ENCODE data around the gene TSPAN18. TPM values are rescaled to one million over a fixed set of nuclear protein-coding genes. Genes with fewer than 3 reads are reported as not detected.

TSPAN18 gene
- total and polyA plus RNA-seq, 7 donors, result 5.2 to 21.7 (median 8.0) TPM

DNA sequence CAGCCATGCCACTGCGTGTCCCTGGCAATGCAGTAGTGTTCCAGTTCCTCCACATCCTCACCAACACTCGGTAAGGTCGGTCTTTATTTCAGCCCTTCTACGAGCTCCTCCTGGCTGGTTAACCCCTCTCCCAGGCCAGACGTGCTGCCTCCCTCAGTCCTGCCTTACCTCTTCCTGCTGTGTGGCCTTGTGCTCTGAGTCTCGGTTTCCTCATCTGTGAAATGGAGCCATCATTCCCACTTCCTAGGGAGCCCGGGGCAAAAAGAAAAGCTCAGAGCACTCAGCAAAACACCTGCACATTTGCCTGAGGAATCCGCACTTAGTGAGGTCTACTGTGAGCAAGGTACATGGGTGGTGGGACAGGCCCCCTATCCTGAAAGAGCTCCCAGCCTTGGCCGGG, 214.1 kb downstream of the TSPAN18 start:
- H3K27ac ChIP-seq, result no peak overlapping the region
- ATAC-seq (no peak), DNase-seq (no peak)
- TF ChIP-seq, protein P1, sequence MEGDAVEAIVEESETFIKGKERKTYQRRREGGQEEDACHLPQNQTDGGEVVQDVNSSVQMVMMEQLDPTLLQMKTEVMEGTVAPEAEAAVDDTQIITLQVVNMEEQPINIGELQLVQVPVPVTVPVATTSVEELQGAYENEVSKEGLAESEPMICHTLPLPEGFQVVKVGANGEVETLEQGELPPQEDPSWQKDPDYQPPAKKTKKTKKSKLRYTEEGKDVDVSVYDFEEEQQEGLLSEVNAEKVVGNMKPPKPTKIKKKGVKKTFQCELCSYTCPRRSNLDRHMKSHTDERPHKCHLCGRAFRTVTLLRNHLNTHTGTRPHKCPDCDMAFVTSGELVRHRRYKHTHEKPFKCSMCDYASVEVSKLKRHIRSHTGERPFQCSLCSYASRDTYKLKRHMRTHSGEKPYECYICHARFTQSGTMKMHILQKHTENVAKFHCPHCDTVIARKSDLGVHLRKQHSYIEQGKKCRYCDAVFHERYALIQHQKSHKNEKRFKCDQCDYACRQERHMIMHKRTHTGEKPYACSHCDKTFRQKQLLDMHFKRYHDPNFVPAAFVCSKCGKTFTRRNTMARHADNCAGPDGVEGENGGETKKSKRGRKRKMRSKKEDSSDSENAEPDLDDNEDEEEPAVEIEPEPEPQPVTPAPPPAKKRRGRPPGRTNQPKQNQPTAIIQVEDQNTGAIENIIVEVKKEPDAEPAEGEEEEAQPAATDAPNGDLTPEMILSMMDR (IDR thresholded peaks at IDR 0.05), result no peak
- no peaks in the 10 kb centered on the region for H3K36me3 ChIP-seq (ENCODE audit: insufficient read depth in 1 of 2, low read depth in 1 of 2)
- no peaks in the 10 kb centered on the region for H3K9me3 ChIP-seq
- intact Hi-C loops (cut with DNase I), result loop anchor here in 1 of 2 donors (5.0 kb wide), 1 partner anchor 351 kb away; no protein-coding TSS in a partner anchor
- H3K4me3 ChIP-seq, result no peak overlapping the region
- H3K4me1 ChIP-seq, result peaks cover 10% of the 10 kb centered on the region
- no peaks in the 10 kb centered on the region for H3K27me3 ChIP-seq (ENCODE audit: insufficient read depth in 3 of 3, low read length in 2 of 3)
- WGBS, 3 donors, result 81 to 86% (median 86%) methylated on average over 9 of the region's 9 CpGs

DNA sequence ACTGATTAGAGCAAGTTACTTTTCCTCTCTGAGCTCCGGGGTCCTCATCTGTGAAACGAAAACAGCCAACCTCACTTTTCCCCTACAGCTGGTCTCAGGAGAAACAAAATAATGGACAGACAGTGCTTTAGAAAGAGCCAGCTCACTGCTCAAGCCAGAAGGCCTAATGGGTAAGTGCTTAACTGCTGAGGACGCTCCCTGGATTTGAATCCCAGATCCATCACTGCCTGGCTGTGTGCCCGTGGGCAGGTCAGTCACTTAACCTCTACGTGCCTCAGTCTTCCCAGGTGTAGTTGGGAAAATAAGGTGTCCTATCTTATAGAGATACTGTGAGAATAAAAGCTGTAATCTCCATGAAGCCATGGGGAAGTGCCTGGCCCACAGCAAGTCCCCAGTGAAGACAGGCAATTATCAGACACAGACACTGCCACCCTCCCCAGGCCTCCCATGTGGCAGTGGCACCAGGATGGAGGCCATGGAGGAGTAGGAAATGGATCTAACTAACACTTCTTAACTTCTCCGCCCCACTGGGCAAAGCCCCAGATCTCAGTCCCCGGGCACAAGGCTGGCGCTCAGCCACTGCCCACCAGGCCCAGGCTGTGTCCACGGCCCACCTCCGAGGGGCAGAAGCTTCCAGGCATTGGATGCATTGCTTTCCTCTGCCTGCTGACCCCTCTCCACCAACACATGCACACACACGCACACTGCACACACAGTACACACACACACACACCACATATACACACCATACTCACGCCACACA, 214.7 kb downstream of the TSPAN18 start:
- Histone ChIP-seq H3K27me3 (ENCODE audit: insufficient read depth in 3 of 3, low read length in 2 of 3) (no peaks in the 10 kb centered on the region), H3K27ac (no peak overlapping the region), H3K36me3 (ENCODE audit: insufficient read depth in 1 of 2, low read depth in 1 of 2) (no peaks in the 10 kb centered on the region), H3K4me1 (peaks cover 11% of the 10 kb centered on the region), H3K9me3 (no peaks in the 10 kb centered on the region), H3K4me3 (no peak overlapping the region)
- ATAC-seq (no peak), DNase-seq (peak in 1 of 2 donors; percentile 55)
- WGBS, 3 donors, result 62 to 74% (median 70%) methylated on average over 12 of the region's 12 CpGs
- intact Hi-C loops (cut with DNase I), result loop anchor here in 1 of 2 donors (5.0 kb wide), 1 partner anchor 351 kb away; no protein-coding TSS in a partner anchor
- TF ChIP-seq, protein P1 (IDR thresholded peaks at IDR 0.05), result no peak

DNA sequence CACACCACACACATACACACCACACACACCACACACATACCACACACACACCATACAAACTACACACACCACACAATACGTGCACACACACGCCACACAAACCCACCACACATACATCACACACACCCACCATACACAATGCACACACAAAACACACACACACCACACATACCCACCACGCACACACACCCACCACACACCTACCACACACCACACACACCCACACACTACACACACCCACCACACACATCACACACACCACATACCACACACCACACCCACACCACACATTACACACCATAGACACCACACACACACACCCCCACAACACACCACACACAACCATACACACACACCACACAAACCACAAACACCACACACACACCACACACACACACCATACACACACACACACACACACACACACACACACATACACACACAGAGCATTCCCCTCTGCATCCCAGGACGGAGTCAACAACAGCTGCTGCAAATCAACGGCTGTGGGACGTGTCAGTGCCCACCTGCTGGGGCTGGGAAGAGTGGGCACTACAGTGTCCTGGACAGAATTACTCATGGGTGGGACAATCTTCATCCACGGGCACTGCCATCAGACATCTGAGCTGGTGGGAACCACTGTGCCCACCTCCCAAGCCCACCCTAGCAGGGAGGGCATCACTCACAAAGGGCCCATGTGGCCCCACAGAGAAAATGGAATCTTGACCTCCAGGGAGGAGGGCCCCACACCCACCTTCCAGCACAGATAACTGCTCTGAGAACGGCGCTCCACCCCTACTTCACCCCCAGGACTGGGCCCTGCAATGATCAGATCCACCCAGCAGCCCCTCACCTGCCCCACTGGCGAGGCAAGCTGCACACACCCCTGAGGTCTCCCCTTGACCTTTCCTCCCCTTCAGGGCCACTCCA, 215.5 kb downstream of the TSPAN18 start:
- Histone ChIP-seq H3K9me3 (no peaks in the 10 kb centered on the region), H3K36me3 (ENCODE audit: insufficient read depth in 1 of 2, low read depth in 1 of 2) (no peaks in the 10 kb centered on the region), H3K4me1 (peaks cover 17% of the 10 kb centered on the region), H3K27me3 (ENCODE audit: insufficient read depth in 3 of 3, low read length in 2 of 3) (no peaks in the 10 kb centered on the region), H3K4me3 (no peak overlapping the region), H3K27ac (no peak overlapping the region)
- WGBS, 3 donors, result 83 to 94% (median 90%) methylated on average over 10 of the region's 10 CpGs
- DNase-seq (no peak), ATAC-seq (no peak)
- intact Hi-C loops (cut with DNase I), result loop anchor here in 1 of 2 donors (5.0 kb wide), 1 partner anchor 350 kb away; no protein-coding TSS in a partner anchor
- TF ChIP-seq, protein P1 (IDR thresholded peaks at IDR 0.05), result no peak

DNA sequence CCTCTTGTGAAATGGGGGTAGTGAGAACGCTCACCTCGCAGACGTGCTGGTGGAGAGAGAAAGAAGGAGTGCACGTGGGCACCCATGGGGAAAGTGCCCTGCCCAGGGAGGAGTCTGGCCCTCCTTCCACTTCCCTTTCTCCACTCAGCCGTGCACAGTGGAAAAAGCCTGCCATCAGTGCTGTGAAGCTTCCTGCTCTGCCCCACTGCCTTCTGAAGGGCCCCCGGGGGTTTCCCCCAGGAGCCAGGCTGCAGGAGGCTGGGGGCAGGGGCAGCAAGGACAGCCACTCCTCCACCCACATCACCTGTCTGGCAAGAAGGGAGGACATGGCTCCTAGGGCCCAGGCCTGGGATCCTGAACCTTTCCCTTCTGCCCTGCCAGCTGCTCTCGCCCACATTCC, 216.4 kb downstream of the TSPAN18 start:
- no peaks in the 10 kb centered on the region for H3K9me3 ChIP-seq
- ATAC-seq (no peak), DNase-seq (peak in 1 of 2 donors; percentile 49)
- no peaks in the 10 kb centered on the region for H3K27me3 ChIP-seq (ENCODE audit: insufficient read depth in 3 of 3, low read length in 2 of 3)
- H3K4me3 ChIP-seq, result no peak overlapping the region
- TF ChIP-seq, protein P1 (IDR thresholded peaks at IDR 0.05), result no peak
- H3K4me1 ChIP-seq, result peaks cover 17% of the 10 kb centered on the region
- H3K27ac ChIP-seq, result no peak overlapping the region
- 78 to 84% (median 82%) methylated on average over 7 of the region's 7 CpGs for WGBS, 3 donors
- intact Hi-C loops (cut with DNase I), result loop anchor here in 1 of 2 donors (5.0 kb wide), 1 partner anchor 349 kb away; no protein-coding TSS in a partner anchor
- no peaks in the 10 kb centered on the region for H3K36me3 ChIP-seq (ENCODE audit: insufficient read depth in 1 of 2, low read depth in 1 of 2)
